HG03108 (cell line): Measurements from ENCODE around the gene IFFO2.

ENCODE experiments used
- ATAC-seq: cut with Tn5 transposase; IDR thresholded peaks from one replicate; pipeline ENCODE4 v1.9.1; 2021; ENCODE audit warnings: moderate library complexity; ENCODE audit not compliant: unreplicated experiment

IFFO2 gene

DNA sequence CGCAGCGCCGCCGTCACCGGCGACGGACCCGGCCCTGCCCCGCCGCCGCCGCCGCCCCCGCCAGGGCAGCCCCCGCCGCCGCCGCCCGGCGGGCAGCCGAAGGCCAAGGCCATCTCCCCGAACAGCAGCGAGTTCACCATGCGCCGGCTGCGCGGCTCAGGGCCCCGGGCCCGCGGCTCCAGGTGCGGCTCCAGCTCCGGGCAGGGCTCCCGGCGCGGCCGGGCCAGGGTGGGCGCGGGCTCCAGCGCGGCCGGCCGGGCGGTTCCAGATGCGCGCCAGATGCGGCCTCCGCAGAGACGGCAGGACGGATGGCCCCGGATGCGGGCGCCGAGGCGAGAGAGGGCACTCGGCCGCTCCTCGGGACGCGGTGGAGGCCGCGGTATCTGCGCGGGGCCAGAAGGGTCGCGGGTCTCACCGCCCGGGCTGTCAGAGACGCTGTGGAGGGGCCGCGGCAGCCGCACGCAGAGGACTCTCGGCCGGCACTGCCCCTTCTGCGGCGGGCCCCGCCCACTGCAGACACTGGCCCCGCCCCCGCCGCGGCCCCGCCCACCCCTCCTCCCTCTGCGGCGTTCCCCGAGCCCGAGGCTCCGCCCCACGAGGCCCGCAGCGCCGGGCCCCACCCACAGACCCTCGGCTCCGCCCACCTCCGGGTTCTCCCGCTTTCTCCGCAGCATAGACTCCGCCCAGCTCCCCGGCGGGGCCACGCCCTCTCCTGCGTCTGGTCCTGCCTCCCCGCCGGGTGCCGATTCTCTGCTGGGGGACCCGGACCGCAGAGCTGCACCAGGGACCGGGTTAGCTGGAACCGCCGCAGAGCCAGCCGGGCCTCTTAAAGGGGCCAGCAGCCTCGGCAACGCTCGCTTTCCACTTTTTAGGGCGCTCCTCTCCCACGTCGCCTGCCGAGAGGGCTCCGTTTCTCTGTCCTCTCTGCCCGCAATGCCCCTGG, at the start of gene IFFO2:
Gene IFFO2, minus strand, starts transcription at position 484 of the 943 bp plus-strand sequence. Its CDS starts 344 bp downstream, at position 140.
- peak; percentile 50 for ATAC-seq

DNA sequence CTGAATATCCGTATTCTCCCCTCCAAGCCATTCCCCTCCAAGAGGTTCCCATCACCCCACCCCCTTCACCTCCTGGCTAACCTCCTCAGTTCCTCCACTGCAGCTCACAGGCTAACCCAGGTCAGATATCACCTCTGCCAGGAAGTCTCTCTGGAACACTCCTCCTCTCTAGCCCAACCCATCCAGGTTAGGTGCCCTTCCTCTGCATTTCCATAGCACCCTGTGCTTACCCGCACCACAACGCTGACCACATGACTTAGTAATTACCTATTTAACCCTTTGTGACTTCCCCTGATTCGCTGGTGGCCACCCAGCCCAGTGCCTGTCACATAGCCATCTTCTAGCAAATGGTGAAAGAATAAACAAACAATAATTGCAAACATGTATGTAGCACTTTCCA, 49.5 kb upstream of the IFFO2 start:
- ATAC-seq: no peak

DNA sequence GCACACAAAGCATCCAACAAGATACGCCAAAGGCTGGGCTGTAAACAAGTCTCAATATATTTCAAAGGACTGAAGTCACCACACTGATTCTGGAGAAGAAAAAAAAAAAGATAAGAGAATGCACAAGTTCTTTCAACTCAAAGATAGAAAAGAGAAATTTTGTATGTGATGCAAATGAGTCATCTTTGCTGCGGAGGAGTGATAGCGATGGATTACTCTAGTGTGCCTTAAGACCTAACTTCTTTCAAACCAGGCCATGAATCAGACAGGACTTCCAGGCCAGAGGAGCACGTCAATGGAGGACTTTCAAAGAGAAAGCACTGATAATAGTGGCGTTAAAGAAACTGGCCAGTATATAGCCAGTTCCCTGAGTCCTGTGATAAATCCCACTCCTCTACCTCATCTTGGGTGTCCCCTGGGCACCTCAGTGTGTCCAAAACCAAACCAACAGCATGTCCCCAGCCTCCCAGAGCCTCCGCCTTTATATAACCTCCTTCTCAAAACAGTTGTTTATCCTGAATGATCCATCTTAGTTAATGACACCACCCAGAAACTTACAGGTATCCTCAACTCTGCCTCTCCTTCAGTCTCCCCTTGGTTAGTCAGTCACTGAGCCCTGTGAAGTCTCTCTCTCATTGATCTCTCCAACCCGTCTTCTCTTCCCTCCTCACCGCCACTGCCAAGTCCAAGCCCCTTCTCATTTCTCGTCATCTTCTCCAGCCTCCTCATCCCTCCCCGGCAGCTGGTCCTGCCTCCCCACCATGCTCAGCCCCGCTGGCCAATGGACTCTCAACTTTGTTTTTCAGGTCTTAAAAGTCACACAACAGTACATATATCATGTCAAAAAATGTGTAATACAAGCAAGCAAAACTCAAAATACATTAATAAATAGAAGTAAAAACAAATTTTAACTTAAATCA, 47.2 kb upstream of the IFFO2 start:
- no peak for ATAC-seq

- ATAC-seq: no peak
Measured at GRCh38 chr1:19000065-19000464, 43.6 kb upstream of the IFFO2 start.

DNA sequence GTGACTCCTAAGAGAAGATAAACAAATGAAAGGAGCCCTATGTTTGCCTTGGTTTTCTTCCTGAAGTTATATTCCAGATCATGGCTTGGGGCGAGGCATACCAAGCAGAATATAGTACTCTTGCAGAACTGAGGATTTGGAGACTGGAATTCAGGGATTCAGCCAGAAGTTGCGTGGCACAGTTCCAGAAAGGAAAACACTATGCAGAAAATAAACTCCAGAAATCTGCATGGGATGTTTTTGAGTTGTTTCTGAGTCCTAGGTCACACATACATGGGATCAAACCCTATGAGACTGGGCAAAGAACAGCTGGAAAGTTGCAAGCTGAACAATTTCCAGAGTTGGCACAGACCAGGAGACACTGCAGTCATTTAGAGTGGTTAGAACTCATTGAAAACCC, 42.9 kb upstream of the IFFO2 start:
- ATAC-seq: no peak

- no peak for ATAC-seq
Measured at GRCh38 chr1:18998016-18998724, 41.7 kb upstream of the IFFO2 start.

GRCh38 chr1:18997508-18997907, 41.0 kb upstream of the IFFO2 start:
- no peak for ATAC-seq

GRCh38 chr1:18996548-18997177, 40.2 kb upstream of the IFFO2 start:
- ATAC-seq: no peak

- ATAC-seq: no peak
Measured at GRCh38 chr1:18994381-18994780, 37.9 kb upstream of the IFFO2 start.

- no peak for ATAC-seq
Measured at GRCh38 chr1:18992646-18993045, 36.2 kb upstream of the IFFO2 start.

DNA sequence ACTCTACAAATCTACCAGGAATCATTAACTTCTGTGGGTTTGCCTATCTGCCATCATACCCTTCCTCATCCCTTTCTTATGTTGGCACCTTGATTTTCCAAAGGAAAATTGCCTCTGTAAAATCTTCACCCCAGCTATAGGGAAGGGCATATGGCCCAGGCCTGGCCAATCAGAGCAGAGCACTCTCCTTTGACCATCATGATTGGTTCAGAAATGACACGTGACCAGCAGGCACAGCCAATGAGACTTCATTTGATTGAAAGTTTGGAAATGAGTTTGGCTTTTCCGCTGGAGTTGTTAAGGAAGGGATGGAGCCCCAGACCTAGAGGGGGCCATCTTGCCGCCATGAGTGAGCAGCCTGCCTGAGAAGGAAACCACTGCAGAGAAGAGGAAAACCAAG, 35.1 kb upstream of the IFFO2 start:
- ATAC-seq: no peak

GRCh38 chr1:18989896-18990295, 33.4 kb upstream of the IFFO2 start:
- no peak for ATAC-seq

- ATAC-seq: no peak
Measured at GRCh38 chr1:18989176-18989799, 32.8 kb upstream of the IFFO2 start.

DNA sequence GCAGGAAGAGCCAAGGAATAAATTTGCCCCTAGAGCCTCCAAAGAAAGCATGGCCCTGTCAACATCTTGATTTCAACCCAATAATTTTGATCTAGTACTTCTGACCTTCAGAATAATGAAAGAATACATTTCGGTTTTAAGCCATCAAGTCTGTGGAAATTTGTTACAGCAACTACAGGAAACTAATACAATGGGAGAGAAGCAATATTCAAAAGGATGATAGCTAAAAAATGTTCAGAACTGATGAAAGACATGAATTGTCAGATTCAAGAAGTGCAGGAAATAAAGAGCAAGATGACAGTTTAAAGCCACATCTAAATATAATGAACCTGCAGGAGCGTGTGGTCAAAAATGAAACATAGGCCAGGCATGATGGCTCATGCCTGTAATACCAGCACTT, 24.8 kb upstream of the IFFO2 start:
- ATAC-seq: no peak

GRCh38 chr1:18978706-18979105, 22.2 kb upstream of the IFFO2 start:
- ATAC-seq: no peak

- ATAC-seq: no peak
Measured at GRCh38 chr1:18977428-18977827, 21.0 kb upstream of the IFFO2 start.

DNA sequence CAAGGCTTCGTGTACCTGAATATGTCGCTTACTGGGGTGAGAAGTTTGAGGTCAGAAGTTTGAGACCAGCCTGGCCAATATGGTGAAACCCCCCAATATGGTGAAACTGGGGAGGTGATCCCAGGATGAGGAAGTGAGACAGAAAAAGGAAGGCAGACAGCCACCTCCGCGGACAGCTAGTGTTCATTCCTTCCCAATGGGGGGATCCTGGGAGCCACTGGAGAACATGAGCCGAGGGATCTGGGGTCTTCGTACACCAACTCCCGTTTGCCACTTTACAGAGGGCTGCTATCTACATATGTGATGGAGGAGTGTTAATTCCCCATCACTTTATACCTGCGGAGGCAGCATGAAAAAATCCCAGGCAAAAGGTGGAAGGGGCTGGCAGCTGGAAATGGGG, 19.6 kb upstream of the IFFO2 start:
- ATAC-seq: no peak

DNA sequence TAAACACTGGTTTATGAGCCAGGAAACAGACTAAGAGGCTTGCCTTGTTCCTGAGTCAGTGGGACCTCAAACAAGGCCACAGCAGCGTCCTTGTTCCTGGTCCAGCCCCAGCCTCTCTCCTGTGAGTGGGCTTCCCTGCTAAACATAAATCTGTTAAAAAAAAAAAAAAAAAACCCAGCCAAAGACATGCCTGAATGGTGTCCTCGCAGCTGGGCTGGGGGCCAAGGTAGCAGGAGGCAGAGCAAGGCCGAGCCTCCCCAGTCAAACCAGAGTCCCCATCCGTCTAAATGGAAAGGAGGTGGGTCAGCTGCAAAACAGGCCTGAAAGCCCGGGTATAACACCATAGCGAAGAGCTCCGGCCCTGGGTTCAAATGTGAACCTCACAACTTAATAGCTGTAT, 18.1 kb upstream of the IFFO2 start:
- ATAC-seq: no peak

DNA sequence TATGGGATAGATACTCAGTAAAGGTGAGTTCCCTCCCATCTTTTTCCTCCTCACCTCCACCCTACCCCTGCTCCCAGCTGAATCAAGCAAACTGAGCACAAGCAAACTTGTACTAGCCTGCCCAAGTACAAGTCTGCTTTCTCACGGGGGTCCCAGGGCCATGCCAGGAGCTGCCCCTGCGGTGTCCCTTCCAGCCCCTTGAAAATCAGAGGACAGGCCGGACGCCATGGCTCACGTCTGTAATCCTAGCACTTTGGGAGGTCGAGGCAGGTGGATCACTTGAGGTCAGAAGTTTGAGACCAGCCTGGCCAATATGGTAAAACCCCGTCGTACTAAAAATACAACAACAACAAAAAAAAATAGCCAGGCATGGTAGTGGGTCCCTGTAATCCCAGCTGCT, 17.5 kb upstream of the IFFO2 start:
- no peak for ATAC-seq

DNA sequence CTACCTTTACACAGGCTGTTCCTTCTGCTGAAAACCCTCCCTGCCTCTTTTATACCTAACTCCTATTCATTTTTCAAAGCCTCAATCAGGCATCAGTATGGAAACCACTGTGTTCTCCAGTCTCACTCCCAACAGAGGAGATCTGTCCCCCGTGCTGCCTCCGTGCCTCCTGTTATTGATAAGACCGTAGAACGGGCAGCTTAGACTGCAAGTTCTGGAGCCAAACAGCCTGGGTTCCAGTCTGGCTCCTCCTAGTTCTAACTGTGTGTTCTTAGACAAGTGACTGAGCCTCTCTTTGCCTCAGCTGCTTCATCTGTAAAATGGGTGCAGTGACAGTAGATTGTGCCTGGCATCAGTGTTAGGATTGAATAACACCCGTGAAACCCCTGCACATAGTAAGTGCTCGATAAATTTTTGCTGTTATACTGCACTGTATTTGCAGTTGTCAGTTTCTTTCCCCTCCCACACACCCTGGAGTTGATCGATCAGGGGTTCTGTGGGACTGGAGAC, 17.0 kb upstream of the IFFO2 start:
- no peak for ATAC-seq
